Psoas muscle (tissue), 8 donors: Measurements from ENCODE around the gene PKN3. TPM values are rescaled to one million over a fixed set of nuclear protein-coding genes. Genes with fewer than 3 reads are reported as not detected.
"Not testable (repeated sequence)": the region's sequence is repeated elsewhere in the genome, so short reads cannot be mapped to it uniquely, and the experiment has no call there.

ENCODE experiments used
- ATAC-seq, 4 donors: fragments of 200-7000 bp; cut with Tn5 transposase; one replicate each; pipeline ENCODE4 v1.9.1; 2020; ENCODE audit warnings: moderate library complexity in 3 of 4, mild to moderate bottlenecking in 2 of 4
- DNase-seq, 2 donors: peaks; one replicate each; pipeline ENCODE4 v3.0.0-alpha.2; 2020
- H3K27ac ChIP-seq: fragments of 200-600 bp; one replicate; pipeline ENCODE4 v1.8.0; 2022
- H3K27me3 ChIP-seq, 3 donors: fragments of 200-600 bp in 1 of 3; one replicate each; pipeline versions ENCODE4 v1.6.1 to v1.8.0; 2013 to 2022; ENCODE audit warnings: low read length in 2 of 3, mild to moderate bottlenecking in 2 of 3, moderate library complexity in 1 of 3; ENCODE audit not compliant: insufficient read depth in 3 of 3
- H3K36me3 ChIP-seq, 2 donors: fragments of 200-600 bp in 1 of 2; one replicate each; pipeline versions ENCODE4 v1.6.1 to v1.8.0; 2013 to 2022; ENCODE audit warnings: low read depth in 1 of 2, mild to moderate bottlenecking in 1 of 2, moderate library complexity in 1 of 2; ENCODE audit not compliant: insufficient read depth in 1 of 2
- H3K4me1 ChIP-seq: fragments of 200-600 bp; one replicate; pipeline ENCODE4 v1.8.0; 2022
- H3K4me3 ChIP-seq: fragments of 200-600 bp; one replicate; pipeline ENCODE4 v1.8.0; 2022; ENCODE audit warnings: mild to moderate bottlenecking
- H3K9me3 ChIP-seq: fragments of 200-600 bp; one replicate; pipeline ENCODE4 v1.8.0; 2022
- CTCF ChIP-seq: fragments of 200-600 bp; IDR thresholded peaks from one replicate; pipeline ENCODE4 v1.8.0; 2022; ENCODE audit warnings: antibody characterized with exemption
- WGBS, 3 donors: extraction: QIAGEN DNeasy Blood & Tissue Kit; methylation state at CpG; one replicate each; pipeline versions ENCODE4 v1.1.6 to v1.1.7; 2013; 5-methylcytosine and 5-hydroxymethylcytosine counted together
- intact Hi-C, 2 donors: fragments of 100-400 bp; cut with DNase I; formaldehyde crosslinking; loops; one replicate each; pipeline versions ENCODE4 v1.11.0 to v1.14.2; 2022
- polyA plus RNA-seq, 3 donors: library from polyadenylated mRNA; stranded (reverse); fragments of 200-250 nt; gene quantifications; one replicate each; pipeline ENCODE4 v1.2.3, GENCODE V29; 2013
- total RNA-seq, 4 donors: library from RNA; stranded (reverse); fragmentation: NEBNext Ultra II Directional in 2 of 4; extraction: Animal tissue kit (Norgen Biotek cat#: 25700) in 2 of 4; gene quantifications; one replicate each; pipeline versions ENCODE4 v1.2.1 to v1.2.4, GENCODE V29; 2021 to 2023
- donor health status: healthy with polysubstance abuse.
- donor health status: DM: no; HTN: no; CAD: no; lungs with moderate emphysema.
- donor health status: Bipolar disorder and iron deficiency.
- donor health status: healthy.
- donor health status: DM: yes; HTN: yes; CAD: no.
- donor health status: DM: no; HTN: no; CAD: no.
- donor health status: DM: no; HTN: no; CAD: no.
- donor health status: DM: yes; HTN: yes; CAD: no.

The PKN3 gene
- total and polyA plus RNA-seq, 7 donors, result 2.6 to 5.0 (median 3.3) TPM

GRCh38 chr9:128657344-128657704, 45.0 kb upstream of the PKN3 start:
- Histone ChIP-seq H3K36me3 (no peaks in the 10 kb centered on the region), H3K4me3 (peak overlapping the region; percentile 82), H3K9me3 (no peaks in the 10 kb centered on the region), H3K4me1 (no peaks in the 10 kb centered on the region), H3K27ac (peak overlapping the region; percentile 94), H3K27me3 (no peaks in the 10 kb centered on the region)
- WGBS, 3 donors, result 95 to 97% (median 97%) methylated on average over 13 of the region's 13 CpGs
- no peak for DNase-seq
- no peak for ATAC-seq
- intact Hi-C loops, result no loop called here
- no peak for TF ChIP-seq CTCF

DNA sequence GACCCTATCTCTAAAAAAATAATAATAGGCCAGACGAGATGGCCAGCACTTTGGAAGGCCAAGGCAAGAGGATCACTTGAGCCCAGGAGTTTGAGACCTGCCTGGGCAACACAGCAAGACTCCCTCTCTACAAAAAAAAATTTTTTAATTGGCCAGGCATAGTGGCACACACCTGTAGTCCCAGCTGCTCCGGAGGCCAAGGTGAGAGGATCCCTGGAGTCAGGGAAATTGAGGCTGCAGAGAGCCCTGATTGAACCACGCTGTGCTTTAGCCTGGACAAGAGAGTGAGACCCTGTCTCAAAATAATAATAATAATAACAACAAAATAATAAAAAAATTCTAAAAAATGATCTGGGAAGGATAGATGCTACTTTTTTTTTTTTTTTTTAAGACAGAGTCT, 44.5 kb upstream of the PKN3 start:
- H3K4me1 ChIP-seq, result no peaks in the 10 kb centered on the region
- H3K27me3 ChIP-seq, result no peaks in the 10 kb centered on the region
- no peak for DNase-seq
- 89 to 98% (median 93%) methylated on average over 3 of the region's 3 CpGs for WGBS, 3 donors
- no peak for ATAC-seq
- intact Hi-C loops, result no loop called here
- no peaks in the 10 kb centered on the region for H3K36me3 ChIP-seq
- no peak for TF ChIP-seq CTCF
- H3K9me3 ChIP-seq, result no peaks in the 10 kb centered on the region
- H3K27ac ChIP-seq, result no peak overlapping the region
- H3K4me3 ChIP-seq, result no peak overlapping the region

DNA sequence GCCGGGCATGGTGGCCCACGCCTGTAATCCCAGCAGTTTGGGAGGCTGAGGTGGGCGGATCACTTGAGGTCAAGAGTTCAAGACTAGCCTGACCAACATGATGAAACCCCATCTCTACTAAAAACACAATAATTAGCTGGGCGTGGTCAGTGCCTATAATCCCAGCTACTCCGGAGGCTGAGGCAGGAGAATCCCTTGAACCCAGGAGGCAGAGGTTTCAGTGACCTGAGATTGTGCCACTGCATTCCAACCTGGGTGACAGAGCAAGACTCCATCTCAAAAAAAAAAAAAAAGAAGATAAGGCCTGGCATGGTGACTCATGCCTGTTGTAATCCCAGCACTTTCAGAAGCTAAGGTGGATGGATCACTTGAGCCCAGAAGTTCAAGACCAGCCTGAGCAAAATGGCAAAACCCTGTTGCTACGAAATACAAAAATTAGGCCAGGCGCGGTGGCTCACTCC, 35.8 kb upstream of the PKN3 start:
- H3K9me3 ChIP-seq, intact Hi-C loops, H3K4me3 ChIP-seq, H3K27me3 ChIP-seq, ATAC-seq, H3K27ac ChIP-seq, DNase-seq, H3K36me3 ChIP-seq, H3K4me1 ChIP-seq: not testable (repeated sequence)
- WGBS, 3 donors, result 86 to 88% (median 88%) methylated on average over 8 of the region's 8 CpGs

DNA sequence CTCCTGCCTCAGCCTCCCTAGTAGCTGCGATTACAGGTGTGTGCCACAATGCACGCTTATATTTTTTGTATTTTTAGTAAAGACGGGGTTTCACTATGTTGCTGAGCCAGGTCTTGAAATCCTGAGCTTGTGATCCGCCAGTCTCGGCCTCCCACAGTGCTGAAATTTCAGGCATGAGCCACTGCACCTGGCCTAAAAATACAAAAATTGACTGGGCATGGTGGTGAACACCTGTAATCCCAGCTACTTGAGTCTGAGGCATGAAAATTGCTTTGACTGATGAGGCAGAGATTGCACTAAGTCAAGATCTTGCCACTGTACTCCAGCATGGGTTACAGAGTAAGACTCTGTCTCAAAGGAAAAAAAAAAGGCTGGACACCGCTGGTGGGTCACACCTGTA, 32.5 kb upstream of the PKN3 start:
- intact Hi-C loops, result no loop called here
- ATAC-seq, result no peak
- TF ChIP-seq CTCF, result no peak
- no peak overlapping the region for H3K4me3 ChIP-seq
- H3K27me3 ChIP-seq, result no peaks in the 10 kb centered on the region
- H3K4me1 ChIP-seq, result no peaks in the 10 kb centered on the region
- 90 to 96% (median 92%) methylated on average over 6 of the region's 6 CpGs for WGBS, 3 donors
- no peaks in the 10 kb centered on the region for H3K9me3 ChIP-seq
- no peak overlapping the region for H3K27ac ChIP-seq
- no peaks in the 10 kb centered on the region for H3K36me3 ChIP-seq
- DNase-seq, result no peak

- Histone ChIP-seq H3K36me3 (no peaks in the 10 kb centered on the region), H3K4me1 (no peaks in the 10 kb centered on the region), H3K4me3 (no peak overlapping the region), H3K27ac (no peak overlapping the region), H3K27me3 (no peaks in the 10 kb centered on the region), H3K9me3 (no peaks in the 10 kb centered on the region)
- intact Hi-C loops, result no loop called here
- WGBS, 3 donors, result 91 to 97% (median 97%) methylated on average over 4 of the region's 4 CpGs
- ATAC-seq, result no peak
- DNase-seq, result no peak
- TF ChIP-seq CTCF, result no peak
These were observed 26.9 kb upstream of the PKN3 start for GRCh38 chr9:128675382-128675781.
